Glomerular visceral epithelial cell (primary cell): ENCODE measurements around the gene PXMP4.

ENCODE experiments used
- DNase-seq: peaks from one replicate; pipeline ENCODE4 v3.0.0-alpha.2; 2016; ENCODE audit errors: extremely low spot score

Gene PXMP4

DNA sequence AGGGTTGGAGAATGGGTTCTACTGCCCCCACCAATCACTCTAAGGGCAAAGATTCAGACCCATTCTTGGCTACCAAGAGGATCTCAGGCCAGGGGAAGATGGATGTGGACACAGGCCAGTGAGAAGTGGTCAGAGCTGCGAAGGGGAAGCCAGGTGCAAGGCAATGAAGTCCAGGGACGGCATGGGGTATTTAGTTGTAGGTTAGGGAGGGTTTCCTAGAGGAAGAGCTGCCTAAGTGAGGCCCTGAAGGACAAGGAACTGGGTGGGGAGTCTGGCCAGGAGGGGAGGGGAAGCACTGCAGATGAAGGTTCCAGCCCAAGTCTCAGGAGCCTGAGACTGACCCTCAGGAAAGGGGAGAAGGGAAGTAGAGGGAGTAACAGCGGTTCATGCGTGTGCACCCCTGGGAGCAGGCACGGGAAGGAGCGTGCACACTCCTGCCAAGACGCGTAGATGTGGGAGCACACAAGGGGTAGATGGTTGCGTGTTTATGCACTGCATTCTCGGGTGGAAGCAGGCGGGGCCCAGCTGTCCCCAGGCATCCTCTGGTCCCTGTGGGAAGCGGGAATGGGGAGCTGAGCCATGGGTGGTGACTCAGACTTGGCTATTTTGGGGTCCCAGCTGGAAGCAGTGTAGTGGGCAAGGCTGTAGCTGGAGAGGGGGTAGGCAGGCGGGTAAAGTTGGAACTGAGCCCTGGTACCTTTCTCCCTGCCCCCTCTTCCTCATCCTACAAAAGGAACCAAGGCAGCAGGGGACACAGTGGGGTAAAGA, 50.1 kb downstream of the PXMP4 start:
- DNase-seq, result no peak

GRCh38 chr20:33669224-33669623, 50.9 kb downstream of the PXMP4 start:
- no peak for DNase-seq

DNA sequence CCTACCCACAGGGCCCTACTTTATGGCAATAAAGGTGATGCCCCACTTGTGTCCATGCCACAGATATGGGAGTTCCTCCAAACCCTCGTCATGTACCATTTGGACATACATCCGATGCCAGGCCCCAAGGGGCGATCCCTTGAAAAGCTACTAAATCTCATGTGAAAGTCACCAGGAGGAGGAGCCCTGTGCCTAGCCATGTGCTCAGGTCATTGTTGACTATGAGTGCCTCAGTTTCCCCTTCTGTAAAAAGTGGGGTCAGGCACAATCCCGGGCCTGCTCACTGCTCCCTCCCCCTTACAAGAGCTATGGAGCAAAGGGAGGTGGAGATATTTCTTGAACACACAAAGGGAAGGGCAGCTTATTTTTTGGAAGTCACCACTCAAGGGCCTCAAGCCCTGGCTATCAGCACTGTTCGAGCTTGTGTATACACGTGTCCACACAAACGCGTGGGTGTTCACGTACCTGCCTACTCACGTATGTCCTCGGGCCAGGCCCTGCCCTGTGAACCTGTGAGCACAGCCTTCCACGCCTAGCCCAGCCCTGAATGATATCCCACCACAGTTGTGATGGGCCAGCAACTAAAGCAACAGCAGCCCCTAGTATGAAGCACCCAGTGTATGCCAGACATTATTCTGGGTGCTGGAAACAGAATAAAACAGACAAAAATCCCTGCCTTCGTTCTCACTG, 51.5 kb downstream of the PXMP4 start:
- no peak for DNase-seq

- DNase-seq, result peak; percentile 53
Observed at GRCh38 chr20:33667676-33668465, 52.2 kb downstream of the PXMP4 start.

DNA sequence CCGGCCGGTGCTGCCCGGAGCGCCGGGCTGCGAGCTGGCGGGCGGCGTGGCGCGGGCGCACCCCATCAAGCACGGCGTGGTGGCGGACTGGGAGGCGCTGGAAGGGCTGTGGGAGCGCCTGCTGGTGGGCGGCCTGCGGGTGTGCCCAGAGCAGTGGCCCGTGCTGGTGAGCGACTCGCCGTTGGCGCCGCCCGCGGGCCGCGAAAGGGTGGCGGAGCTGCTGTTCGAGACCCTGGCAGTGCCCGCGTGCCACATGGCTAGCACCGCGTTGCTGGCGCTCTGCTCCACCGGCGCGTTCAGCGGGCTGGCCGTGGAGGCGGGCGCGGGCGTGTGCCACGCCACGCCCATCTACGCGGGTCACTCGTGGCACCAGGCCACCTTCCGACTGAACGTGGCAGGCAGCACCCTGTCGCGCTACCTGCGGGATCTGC, 52.9 kb downstream of the PXMP4 start:
- DNase-seq, result no peak

DNA sequence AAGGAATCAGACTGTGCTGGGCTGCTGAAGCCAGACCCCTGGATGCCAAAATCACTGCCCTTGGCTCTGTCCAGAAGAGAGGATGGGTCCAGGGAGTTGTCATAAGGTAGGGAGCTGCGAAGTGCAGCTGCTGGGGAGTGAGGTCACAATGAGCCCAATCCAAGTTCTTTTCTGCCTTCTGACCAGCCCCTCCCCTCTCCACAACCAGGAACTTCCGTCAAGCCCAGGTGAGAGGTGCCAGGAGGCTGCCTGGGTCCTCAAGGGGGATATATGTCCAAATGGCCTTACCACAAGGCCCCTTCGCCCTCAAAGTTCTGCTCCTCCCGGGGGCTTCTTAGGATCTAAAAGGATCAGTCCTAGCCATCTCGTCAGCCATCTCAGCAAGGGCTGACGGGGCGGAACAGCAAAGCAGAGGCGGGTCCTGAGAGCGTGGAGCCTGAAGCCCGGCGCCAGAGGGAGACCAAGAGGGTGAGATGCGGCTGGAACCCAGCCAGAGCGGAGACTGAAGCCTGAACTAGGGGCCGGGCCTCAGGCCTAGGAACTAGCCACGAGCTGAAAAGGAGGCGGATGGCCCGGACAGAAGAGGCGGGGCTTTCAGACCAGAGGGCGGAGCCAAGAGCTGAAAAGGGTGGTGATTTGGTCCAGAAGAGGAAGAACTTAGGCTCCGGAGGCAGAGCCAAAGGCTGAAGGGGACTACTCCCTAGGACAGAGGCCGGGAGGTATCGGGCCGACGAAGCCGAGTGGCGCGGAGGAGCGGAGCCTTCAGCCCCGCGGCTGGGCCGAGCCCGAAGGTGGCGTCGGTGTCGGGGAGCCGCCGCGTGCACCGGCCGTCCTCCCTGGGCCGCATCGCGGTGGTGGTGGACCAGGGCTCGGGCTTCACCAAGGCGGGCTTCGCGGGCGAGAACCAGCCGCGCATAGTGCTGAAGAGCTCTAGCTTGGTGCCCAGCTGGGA, 53.5 kb downstream of the PXMP4 start, which contains the start of gene ACTL10:
ACTL10 (plus strand) TSS at position 651 of the 952 bp plus-strand sequence. CDS start 555 bp downstream, outside the sequence.
- DNase-seq, result peak; percentile 98

DNA sequence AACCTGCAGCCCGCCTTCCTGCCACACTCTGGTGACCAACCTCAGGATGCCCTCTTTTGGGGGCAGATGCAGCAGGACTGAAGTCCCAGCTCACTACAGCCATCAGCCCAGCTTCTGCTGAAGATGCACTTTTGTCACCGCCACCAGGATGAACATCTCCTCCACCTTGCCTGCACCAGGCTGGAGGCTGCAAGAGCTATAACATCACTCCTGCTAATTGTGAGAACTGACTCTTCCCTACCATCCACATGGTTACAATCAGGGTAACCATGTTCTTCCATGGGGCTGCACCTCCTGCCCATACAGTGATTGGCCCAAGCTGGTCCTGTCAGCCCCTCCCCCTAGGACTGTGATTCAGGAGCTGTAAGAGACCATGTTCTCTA, 55.4 kb downstream of the PXMP4 start:
- DNase-seq, result no peak

GRCh38 chr20:33664085-33664761, 55.9 kb downstream of the PXMP4 start:
- no peak for DNase-seq

DNA sequence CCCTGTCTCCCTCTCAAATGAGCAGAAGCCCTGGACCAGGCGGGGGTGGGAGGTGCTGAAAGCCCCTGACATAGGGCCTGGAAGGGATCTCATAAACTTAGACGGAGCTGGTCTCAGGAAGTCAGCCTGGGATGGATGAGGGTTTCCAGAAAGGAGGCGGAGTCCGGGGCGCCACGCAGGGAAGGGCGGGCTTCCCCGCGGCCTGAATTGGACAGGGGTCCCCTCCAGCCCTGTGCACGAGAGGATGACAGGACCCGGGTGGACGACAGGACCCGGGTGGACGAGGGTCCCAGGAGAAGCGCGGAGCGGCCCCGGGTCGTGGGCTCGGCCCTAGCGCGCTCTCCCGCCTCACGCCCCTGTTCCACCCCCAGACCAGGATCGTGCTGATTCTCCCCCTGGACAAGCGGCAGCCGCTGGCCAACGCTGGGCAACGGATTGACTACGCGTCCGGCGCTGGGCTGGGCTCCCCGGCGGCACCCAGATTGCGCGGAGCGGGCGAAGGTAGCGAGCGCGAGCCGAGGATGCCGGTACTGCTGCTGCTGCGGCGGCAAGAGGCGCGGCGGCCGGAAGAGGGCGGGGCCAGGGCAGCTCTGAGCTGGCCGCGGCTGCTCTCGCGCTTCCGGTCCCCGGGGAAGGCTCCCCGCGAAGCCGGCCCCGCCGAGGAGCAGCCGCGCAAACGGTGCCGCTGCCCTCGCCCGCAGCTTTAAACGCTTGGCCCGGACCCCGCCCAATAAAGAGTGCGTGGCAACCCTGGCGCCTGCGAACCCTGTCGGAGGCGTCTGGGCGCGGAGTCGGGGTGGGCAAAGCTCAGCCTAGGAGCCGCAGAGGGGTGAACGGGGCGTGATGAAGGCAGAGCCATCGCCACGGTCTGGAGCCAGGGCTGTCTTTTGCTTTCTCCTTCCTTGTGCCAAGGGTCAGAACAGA, 56.7 kb downstream of the PXMP4 start:
- DNase-seq, result peak; percentile 84

GRCh38 chr20:33662172-33662571, 57.9 kb downstream of the PXMP4 start, which contains the start of gene C20orf144:
Gene C20orf144, plus strand, starts transcription at chr20:33662327. Its CDS starts 19 bp downstream, at chr20:33662346.
- DNase-seq, result no peak

- no peak for DNase-seq
Observed at GRCh38 chr20:33660685-33661058, 59.4 kb downstream of the PXMP4 start.

DNA sequence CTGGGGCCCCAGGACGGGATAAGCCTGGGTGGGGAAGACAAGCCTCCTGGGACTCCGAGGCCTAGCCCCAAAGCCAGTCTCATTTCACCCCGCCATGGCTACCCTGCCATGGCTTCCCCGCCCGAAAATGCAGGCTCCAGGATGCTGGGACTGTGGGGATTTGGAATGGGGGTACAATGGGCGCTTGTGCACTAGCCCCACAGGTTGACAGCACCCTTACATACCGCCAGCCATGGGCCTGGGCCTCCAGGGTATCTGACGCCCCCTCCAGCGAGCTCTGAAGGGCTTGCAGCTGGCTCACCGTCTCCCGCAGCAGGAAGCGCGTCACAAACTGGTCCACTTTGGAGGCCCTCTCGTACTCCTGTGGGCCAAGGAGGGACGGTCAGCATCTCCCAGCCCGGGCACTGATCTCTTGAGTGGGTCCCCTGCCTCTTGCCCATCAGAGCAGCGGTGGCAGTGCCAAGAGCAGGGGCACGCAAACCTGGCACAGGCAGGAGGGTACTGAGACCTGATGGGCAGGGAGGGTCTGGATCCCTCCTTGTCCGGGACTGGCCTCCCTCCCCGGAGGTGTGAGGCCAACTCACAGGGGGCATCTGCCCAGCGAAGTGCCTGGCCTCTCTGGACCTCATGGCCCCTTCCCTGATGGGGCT, 60.0 kb downstream of the PXMP4 start:
- DNase-seq, result no peak

DNA sequence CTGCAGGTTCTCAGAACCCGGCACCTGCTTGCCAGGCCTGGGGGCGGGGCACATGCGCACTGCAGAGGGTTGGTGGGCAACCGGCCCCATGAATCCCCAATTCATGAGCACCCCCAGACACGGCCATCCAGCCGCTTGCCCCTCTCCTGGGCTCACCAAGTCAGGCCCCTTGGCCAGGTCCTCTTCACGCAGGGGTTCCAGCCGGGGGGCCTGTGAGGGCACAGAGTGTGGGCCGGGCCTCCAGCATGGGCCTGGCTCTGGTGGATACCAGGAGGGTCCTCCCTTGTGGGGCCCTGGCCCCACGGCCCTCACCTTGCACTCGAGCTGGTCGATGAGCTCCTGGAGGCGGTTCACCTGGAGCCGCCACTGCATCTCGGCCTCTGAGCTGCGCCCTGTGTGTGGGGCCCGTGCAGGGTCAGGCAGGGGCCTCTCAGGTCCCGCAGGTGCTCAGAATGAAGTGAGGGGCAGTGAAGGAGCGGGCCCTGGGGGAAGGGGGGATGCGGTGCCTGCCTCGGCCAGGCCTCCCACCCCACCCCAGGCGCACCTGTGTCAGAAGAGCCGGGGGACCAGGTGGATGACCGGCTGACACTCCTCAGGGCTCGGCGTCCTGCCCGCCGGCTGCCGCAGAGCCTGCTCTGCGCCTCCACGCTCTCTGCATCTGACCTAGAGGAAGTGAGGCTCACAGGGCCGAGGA, 60.6 kb downstream of the PXMP4 start:
- no peak for DNase-seq

GRCh38 chr20:33658929-33659328, 61.2 kb downstream of the PXMP4 start:
- DNase-seq, result no peak

- DNase-seq, result no peak
Observed at GRCh38 chr20:33658510-33658909, 61.6 kb downstream of the PXMP4 start.

- no peak for DNase-seq
Observed at GRCh38 chr20:33657704-33658095, 62.4 kb downstream of the PXMP4 start.

DNA sequence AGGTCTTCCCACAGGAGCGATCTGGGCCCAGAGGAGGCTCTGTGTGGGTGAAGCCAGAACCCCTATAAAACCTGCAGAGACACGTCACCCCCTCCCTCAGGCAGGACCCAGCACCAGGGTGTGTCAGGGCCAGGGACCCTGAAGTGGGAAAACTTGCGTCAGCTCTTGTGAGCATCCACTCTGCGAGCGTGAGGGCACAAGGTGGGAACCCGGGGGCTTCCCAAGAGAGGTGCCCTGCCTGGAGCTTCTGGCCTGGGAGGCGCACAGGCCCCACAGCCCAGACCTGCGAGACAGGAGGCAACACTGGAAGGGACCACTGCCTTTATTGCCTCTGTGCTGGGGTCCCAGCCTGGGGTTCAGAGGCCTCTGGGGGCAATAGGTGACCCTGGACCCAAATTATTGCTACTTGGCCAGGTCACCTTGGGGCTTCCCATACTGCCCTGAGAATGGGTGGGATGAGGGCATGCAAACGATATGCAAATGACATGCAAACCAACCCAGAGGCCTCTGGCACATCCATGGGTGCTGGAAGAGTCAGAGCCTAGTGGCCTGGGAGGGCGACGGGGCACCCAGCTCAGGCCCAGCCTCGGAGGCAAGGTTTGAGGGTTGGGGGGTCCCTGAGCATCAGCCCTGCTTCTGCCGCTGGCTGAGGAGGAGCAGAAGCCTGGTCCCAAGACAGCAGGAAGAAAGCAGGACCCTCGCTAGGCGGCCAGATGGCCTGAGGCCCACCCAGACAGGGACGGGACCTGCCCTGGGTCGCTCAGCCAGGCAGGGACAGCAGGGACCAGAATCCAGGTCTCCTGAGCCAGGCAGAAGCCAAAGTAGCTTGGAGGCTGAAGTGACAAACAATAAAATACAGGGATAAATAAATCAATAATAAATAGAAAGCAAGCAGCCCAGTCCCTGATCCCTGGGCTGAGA, 63.1 kb downstream of the PXMP4 start:
- DNase-seq, result no peak
